Ovary (tissue), 3 donors: ENCODE measurements around the gene GZMA.

ENCODE experiments used
- POLR2A ChIP-seq: fragments of 450-650 bp; IDR thresholded peaks from one replicate; pipeline ENCODE4 v1.6.1; 2017; ENCODE audit warnings: antibody characterized with exemption, mild to moderate bottlenecking, moderate library complexity
- TF ChIP-seq, protein P1 (sequence below), 3 donors: fragments of 450-650 bp in 2 of 3; fragments of 200-600 bp in 1 of 3; IDR thresholded peaks; one replicate each; pipeline versions ENCODE4 v1.5.1 to v1.8.0; 2016 to 2022; ENCODE audit warnings: antibody characterized with exemption in 3 of 3, mild to moderate bottlenecking in 1 of 3
- donor health status: DM: no; HTN: no; CAD: no.

DNA sequence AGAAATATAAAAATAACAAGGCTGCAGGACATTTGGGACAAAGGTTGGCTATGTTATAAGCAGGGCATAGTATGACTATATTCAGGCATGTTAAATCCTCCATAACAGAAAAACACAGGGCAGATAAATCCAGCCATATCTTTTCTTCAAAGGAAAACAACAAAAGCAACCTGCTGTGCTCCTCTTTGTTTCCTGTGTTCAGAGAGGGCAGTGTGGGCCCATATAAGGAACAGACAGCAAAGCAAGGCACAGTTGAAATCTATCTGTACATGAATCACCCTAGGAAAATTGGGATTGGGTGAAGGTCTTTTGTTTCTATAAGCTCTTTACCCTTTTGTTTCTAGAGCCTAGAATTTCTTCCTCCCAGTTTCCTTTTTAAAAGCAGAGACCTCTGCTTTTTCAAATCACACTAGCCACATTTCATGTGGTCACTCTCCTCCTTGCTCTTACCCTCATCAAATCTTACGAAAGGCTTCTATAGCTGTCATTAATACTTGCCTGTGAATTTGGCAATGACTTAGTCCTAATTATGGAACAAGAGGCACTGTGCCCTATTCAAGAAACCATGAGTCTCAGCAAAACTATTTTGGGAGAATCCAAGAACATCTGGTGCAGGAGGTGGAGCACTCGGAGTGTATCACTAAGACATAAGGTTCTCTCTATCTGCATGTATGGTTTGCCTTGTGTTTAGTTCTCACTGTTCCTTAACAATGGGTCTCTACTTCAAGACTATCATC lies 1.8 kb downstream of the GZMA start:
- TF ChIP-seq, protein P1, sequence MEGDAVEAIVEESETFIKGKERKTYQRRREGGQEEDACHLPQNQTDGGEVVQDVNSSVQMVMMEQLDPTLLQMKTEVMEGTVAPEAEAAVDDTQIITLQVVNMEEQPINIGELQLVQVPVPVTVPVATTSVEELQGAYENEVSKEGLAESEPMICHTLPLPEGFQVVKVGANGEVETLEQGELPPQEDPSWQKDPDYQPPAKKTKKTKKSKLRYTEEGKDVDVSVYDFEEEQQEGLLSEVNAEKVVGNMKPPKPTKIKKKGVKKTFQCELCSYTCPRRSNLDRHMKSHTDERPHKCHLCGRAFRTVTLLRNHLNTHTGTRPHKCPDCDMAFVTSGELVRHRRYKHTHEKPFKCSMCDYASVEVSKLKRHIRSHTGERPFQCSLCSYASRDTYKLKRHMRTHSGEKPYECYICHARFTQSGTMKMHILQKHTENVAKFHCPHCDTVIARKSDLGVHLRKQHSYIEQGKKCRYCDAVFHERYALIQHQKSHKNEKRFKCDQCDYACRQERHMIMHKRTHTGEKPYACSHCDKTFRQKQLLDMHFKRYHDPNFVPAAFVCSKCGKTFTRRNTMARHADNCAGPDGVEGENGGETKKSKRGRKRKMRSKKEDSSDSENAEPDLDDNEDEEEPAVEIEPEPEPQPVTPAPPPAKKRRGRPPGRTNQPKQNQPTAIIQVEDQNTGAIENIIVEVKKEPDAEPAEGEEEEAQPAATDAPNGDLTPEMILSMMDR (IDR thresholded peaks at IDR 0.05): no peak
- no peak for TF ChIP-seq POLR2A
